Measurements from ENCODE around the gene PRICKLE4.

PRICKLE4 gene

DNA sequence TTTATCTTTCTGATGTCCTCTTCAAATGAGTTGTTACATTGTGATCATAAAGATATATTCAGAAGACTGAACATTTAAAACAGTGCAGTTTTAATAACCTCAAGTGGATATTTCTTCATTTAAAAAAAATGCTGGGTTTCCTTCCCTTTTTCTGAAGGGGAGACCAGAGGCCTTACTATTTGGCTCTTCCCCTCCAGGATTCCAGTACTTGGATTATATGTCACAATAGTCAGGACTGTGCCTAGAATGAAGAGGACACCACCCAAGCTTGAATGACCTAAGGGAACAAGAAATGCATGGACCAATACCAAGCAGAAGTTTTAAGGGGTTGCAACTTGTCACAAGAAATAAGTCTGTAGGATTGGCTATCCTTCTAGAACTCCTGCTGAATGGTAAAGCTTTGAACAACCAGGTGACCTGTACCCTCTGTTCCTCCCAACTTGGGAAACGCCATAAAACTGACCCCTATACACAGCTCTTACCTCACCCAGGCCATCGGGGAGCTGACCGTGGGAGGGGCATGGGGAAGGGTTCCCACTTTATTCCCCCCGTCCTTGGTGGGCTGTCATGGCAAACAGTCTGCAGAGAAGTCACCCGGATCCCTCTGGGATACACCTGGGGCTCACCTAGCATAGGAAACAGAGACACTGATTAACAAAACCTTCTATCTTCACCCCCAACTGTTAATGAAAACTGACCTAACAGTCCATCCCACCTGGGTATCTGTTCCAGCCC, 2.9 kb upstream of the PRICKLE4 start:
- no peak for DNase-seq (ENCODE audit: low read depth)
- TF ChIP-seq, protein P1, sequence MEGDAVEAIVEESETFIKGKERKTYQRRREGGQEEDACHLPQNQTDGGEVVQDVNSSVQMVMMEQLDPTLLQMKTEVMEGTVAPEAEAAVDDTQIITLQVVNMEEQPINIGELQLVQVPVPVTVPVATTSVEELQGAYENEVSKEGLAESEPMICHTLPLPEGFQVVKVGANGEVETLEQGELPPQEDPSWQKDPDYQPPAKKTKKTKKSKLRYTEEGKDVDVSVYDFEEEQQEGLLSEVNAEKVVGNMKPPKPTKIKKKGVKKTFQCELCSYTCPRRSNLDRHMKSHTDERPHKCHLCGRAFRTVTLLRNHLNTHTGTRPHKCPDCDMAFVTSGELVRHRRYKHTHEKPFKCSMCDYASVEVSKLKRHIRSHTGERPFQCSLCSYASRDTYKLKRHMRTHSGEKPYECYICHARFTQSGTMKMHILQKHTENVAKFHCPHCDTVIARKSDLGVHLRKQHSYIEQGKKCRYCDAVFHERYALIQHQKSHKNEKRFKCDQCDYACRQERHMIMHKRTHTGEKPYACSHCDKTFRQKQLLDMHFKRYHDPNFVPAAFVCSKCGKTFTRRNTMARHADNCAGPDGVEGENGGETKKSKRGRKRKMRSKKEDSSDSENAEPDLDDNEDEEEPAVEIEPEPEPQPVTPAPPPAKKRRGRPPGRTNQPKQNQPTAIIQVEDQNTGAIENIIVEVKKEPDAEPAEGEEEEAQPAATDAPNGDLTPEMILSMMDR (conservative IDR thresholded peaks at IDR 0.05; ENCODE audit: low read length): no peak
- no peak overlapping the region for H3K4me3 ChIP-seq (ENCODE audit: low read length)

DNA sequence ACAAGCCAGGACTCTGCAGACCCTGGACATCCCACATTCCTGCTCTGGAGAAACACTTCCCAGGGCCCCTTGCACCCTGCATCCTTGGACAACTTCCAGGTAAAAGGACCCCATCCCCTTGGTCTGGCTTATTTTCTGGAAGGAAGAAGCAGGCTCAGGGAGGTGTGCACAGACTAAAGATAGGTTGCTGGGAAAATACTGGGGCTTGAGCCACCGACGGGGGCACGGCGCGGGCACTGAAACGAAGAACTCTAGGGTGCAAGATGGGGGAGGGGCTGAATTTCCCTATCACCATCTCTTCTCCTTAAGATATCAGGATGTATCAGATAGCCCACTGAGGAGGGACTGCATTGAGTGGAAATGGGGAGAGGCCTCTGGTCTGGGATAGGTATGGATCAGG, 1.7 kb upstream of the PRICKLE4 start:
- H3K4me3 ChIP-seq (ENCODE audit: low read length): peak overlapping the region; percentile 79
- DNase-seq (ENCODE audit: low read depth): no peak
- TF ChIP-seq, protein P1 (conservative IDR thresholded peaks at IDR 0.05; ENCODE audit: low read length): no peak

DNA sequence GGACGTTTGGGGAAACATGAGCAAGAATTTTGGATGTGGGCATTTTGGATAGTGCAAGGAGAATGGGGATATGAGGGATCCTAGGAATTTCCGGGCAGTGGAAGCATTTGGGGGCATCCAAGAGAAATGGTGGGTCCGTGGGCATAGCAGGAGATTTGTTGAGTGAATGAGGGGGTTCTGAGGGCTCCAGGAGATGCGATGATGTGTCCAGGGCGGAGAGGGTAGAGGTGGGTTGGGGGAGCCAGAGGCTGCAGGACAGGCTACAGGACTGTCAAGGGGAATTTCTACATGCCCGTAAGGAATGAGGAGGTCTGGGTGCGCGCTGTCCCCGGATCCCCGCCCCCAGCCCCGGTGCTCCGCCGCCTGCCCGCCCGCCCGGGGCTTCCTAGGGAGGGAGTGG, 1.2 kb upstream of the PRICKLE4 start:
- peak overlapping the region; percentile 79 for H3K4me3 ChIP-seq (ENCODE audit: low read length)
- TF ChIP-seq, protein P1 (conservative IDR thresholded peaks at IDR 0.05; ENCODE audit: low read length): no peak
- no peak for DNase-seq (ENCODE audit: low read depth)

DNA sequence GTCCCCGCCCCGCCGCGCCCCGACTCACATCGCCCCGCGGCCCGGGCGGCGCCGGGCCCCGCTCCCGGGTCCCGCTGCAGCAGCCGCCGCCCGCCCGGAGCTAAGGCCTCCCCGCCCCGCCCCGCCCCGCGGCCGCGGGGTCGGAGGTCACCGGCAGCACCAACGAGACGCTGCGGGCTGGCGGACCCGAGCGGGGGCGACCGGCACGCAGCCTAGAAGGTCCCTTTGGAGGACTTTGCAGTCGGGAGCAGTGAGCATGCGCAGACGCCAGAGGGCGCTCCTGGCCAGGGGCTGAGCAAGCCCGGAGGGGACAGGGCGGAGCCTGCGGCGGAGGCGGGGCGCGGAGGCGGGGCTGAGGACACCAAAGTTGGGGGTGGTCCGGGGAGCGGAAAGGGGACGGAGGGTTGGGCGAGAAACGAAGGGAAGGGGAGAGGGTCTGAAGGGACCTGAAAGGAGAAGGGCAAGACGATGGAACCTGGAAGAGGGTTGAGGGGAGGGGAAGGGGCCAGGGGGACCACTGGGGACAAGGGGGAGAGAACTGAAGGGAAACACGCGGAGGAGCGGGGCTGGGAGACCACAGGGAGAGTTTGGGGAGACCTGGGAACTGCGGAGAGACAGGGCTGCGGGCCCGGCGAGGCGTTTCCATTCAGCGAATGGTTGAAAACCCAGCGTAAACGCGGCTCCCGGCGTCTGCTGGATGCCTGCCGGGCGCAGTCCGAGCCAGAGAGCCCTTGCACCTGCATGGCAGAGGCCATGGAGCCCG, 613 bp upstream of the PRICKLE4 start, which contains the start of gene FRS3:
FRS3 (minus strand) TSS at position 113 of the 763 bp plus-strand sequence. CDS start 2,913 bp downstream, outside the sequence.
- TF ChIP-seq, protein P1 (conservative IDR thresholded peaks at IDR 0.05; ENCODE audit: low read length): peak; percentile 74
- H3K4me3 ChIP-seq (ENCODE audit: low read length): peak within 1 kb of the TSS; percentile 79
- peak; percentile 92 for DNase-seq (ENCODE audit: low read depth)

DNA sequence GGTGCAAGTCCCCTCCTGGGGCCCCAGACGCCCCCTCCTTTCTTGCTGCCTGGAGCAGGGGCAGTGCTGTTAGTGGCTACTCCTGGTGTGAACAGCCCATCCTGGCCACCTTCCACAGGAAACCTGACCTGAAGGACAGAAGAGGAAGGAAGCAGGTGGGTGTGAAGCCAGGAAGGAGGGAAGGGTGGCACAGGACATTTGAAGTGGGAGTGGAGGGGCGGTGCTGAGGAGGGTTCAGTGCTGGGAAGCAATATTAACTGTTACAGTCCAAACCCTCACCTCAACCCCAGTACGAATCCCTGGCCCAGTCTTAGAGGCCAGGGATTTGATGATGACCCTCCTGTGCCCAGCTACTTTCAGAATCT, 766 bp downstream of the PRICKLE4 start:
- TF ChIP-seq, protein P1 (conservative IDR thresholded peaks at IDR 0.05; ENCODE audit: low read length): no peak
- no peak for DNase-seq (ENCODE audit: low read depth)
- no peak overlapping the region; the same call in 1 of the 2 replicates for H3K4me3 ChIP-seq (ENCODE audit: low read length)

DNA sequence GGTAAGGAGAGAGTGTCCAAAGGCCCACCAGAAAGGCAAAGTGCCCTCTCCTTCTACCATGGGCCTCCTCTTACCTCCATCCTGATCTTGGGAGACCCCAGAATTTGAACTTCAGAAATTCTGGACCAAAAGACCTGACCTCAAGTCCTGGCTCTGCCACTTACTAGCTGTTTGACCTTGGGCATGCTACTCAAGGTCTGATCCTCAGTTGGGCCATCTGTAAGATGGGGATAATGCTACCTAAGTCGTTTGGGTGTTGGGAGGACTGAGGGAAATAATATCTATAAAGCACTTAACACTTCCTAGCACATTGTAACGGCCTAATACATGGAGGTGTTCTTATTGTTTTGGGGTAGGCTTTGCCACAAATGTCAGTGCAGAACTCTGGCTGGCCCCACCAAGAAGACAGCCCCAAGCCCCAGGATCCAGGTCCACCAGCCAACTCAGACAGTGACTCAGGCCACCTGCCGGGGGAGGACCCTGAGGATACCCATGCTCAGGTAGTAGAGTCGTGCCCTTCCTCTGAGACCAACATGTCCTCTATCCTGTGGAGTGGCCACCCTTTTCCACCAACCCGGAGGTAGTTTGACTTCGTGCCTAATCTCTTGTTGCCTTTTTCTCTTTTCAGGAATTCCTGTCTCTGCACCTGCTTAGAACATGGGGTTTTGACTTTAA, 2.7 kb downstream of the PRICKLE4 start:
- TF ChIP-seq, protein P1 (conservative IDR thresholded peaks at IDR 0.05; ENCODE audit: low read length): no peak
- H3K4me3 ChIP-seq (ENCODE audit: low read length): no peak overlapping the region
- no peak for DNase-seq (ENCODE audit: low read depth)

Measured in AG10803 (cell line).